Posterior vena cava (tissue), 2 donors: ENCODE results near the gene CSF3R. TPM values are rescaled to one million over a fixed set of nuclear protein-coding genes. Genes with fewer than 3 reads are reported as not detected.

Source experiments
- DNase-seq: peaks from one replicate; pipeline ENCODE4 v3.0.0-alpha.2; 2020; ENCODE audit warnings: low spot score
- intact Hi-C, 2 donors: fragments of 100-400 bp; cut with DNase I; formaldehyde crosslinking; loops; one replicate each; pipeline versions ENCODE4 v1.14.1 to v1.14.2; 2022 to 2023
- long read RNA-seq, 2 donors: library from polyadenylated mRNA; unstranded; transcript quantifications; one replicate each; pipeline ENCODE4 v2.0.0, GENCODE V29; 2020 to 2021
- total RNA-seq, 2 donors: library from RNA; stranded (reverse); fragmentation: NEBNext Ultra II Directional; extraction: Animal tissue kit (Norgen Biotek cat#: 25700); gene quantifications; one replicate each; pipeline ENCODE4 v1.2.1, GENCODE V29; 2021
- donor health status: DM: yes; HTN: yes; CAD: no.
- donor health status: DM: yes; HTN: yes; CAD: no.

The CSF3R gene
- total RNA-seq = 10 to 100 TPM; 19.6 to 33.4 TPM
- long read RNA-seq, donor 1, partial matches to known transcripts = 4 of 6 reads
- long read RNA-seq, donor 1, other reads (novel, unspliced or antisense) = 1 of 6 reads
- long read RNA-seq, donor 2, partial matches to known transcripts = 2 of 3 reads
- long read RNA-seq, donor 2, other reads (novel, unspliced or antisense) = 0 of 3 reads

GRCh38 chr1:36482724-36483388 is at the start of gene CSF3R:
Gene CSF3R (minus strand): TSS chr1:36482913. CDS start chr1:36479496, 3,417 bp downstream.
- DNase-seq = peak; percentile 86
- intact Hi-C loops = no loop called here

- DNase-seq = no peak
- intact Hi-C loops = no loop called here
Observed at GRCh38 chr1:36531833-36532232, 49.1 kb upstream of the CSF3R start.

- intact Hi-C loops = no loop called here
- peak; percentile 25 for DNase-seq
Observed at GRCh38 chr1:36530791-36531190, 48.1 kb upstream of the CSF3R start.

- peak; percentile 46 for DNase-seq
- intact Hi-C loops = no loop called here
Observed at GRCh38 chr1:36530261-36530660, 47.5 kb upstream of the CSF3R start.

GRCh38 chr1:36529769-36530260 is 47.1 kb upstream of the CSF3R start:
- intact Hi-C loops = no loop called here
- DNase-seq = peak; percentile 2

GRCh38 chr1:36528361-36529349 is 45.9 kb upstream of the CSF3R start:
- intact Hi-C loops = no loop called here
- peak; percentile 44 for DNase-seq

- intact Hi-C loops = no loop called here
- no peak for DNase-seq
Observed at GRCh38 chr1:36525166-36525565, 42.5 kb upstream of the CSF3R start.

- intact Hi-C loops = no loop called here
- peak; percentile 59 for DNase-seq
Observed at GRCh38 chr1:36524359-36525062, 41.8 kb upstream of the CSF3R start.

- intact Hi-C loops = no loop called here
Observed at GRCh38 chr1:36523850-36524249, 41.1 kb upstream of the CSF3R start.

GRCh38 chr1:36523230-36523495 is 40.5 kb upstream of the CSF3R start:
- no peak for DNase-seq
- intact Hi-C loops = no loop called here

More at GRCh38 chr1:36523850-36524249, 41.1 kb upstream of the CSF3R start:
- no peak for DNase-seq

GRCh38 chr1:36522461-36523229 is 39.9 kb upstream of the CSF3R start:
- intact Hi-C loops = no loop called here
- peak; percentile 52 for DNase-seq

- peak; percentile 72 for DNase-seq
- intact Hi-C loops = no loop called here
Observed at GRCh38 chr1:36522021-36522420, 39.3 kb upstream of the CSF3R start.

GRCh38 chr1:36520771-36521420 is 38.2 kb upstream of the CSF3R start:
- intact Hi-C loops = no loop called here
- peak; percentile 73 for DNase-seq

GRCh38 chr1:36520056-36520455 is 37.3 kb upstream of the CSF3R start:
- DNase-seq = peak; percentile 16
- intact Hi-C loops = no loop called here

GRCh38 chr1:36517011-36517771 is 34.5 kb upstream of the CSF3R start:
- intact Hi-C loops = no loop called here
- peak; percentile 43 for DNase-seq

GRCh38 chr1:36516372-36517010 is 33.8 kb upstream of the CSF3R start:
- peak; percentile 87 for DNase-seq
- intact Hi-C loops = no loop called here
